Heart right ventricle (tissue), 16 donors: ENCODE data around the gene GASK1A. TPM values are rescaled to one million over a fixed set of nuclear protein-coding genes. Genes with fewer than 3 reads are reported as not detected.

Experiments
- ATAC-seq, 8 donors: fragments of 200-7000 bp; cut with Tn5 transposase; one replicate each; pipeline ENCODE4 v1.9.1; 2020; ENCODE audit warnings: mild to moderate bottlenecking in 8 of 8, moderate library complexity in 8 of 8, moderate number of reproducible peaks in 1 of 8
- DNase-seq, 2 donors: peaks; one replicate each; pipeline ENCODE4 v3.0.0-alpha.2; 2020
- H3K27ac ChIP-seq, 10 donors: fragments of 200-600 bp; sonication (generic) in 2 of 10; one replicate each; pipeline versions ENCODE4 v1.5.0 to v1.8.0; 2020 to 2022; ENCODE audit warnings: mild to moderate bottlenecking in 3 of 10
- H3K27me3 ChIP-seq, 7 donors: fragments of 200-600 bp; one replicate each; pipeline ENCODE4 v1.8.0; 2021 to 2022; ENCODE audit warnings: mild to moderate bottlenecking in 2 of 7
- H3K36me3 ChIP-seq, 9 donors: fragments of 200-600 bp; sonication (generic) in 1 of 9; one replicate each; pipeline versions ENCODE4 v1.5.0 to v1.8.0; 2020 to 2022; ENCODE audit warnings: mild to moderate bottlenecking in 2 of 9
- H3K4me1 ChIP-seq, 9 donors: fragments of 200-600 bp; sonication (generic) in 1 of 9; one replicate each; pipeline versions ENCODE4 v1.5.0 to v1.8.0; 2020 to 2022; ENCODE audit warnings: mild to moderate bottlenecking in 4 of 9
- H3K4me3 ChIP-seq, 10 donors: fragments of 200-600 bp; sonication (generic) in 2 of 10; one replicate each; pipeline versions ENCODE4 v1.5.0 to v1.8.0; 2020 to 2022; ENCODE audit warnings: mild to moderate bottlenecking in 7 of 10, moderate library complexity in 2 of 10
- H3K9me3 ChIP-seq, 11 donors: fragments of 200-600 bp in 10 of 11; sonication (generic) in 2 of 11; one replicate each; pipeline versions ENCODE4 v1.5.0 to v1.8.0; 2013 to 2022; ENCODE audit warnings: mild to moderate bottlenecking in 2 of 11, control low read depth in 1 of 11, moderate library complexity in 1 of 11
- WGBS, 2 donors: extraction: QIAGEN DNeasy Blood & Tissue Kit; methylation state at CpG; one replicate each; pipeline ENCODE4 v1.1.7; 2013; ENCODE audit warnings: inconsistent platforms in 1 of 2; 5-methylcytosine and 5-hydroxymethylcytosine counted together
- intact Hi-C, 10 donors: fragments of 100-400 bp; cut with DNase I; formaldehyde crosslinking; loops; one replicate each; pipeline versions ENCODE4 v1.11.1 to v1.14.2; 2022
- polyA plus RNA-seq, 2 donors: library from polyadenylated mRNA; stranded (reverse); fragments of 200-250 nt; gene quantifications; one replicate each; pipeline ENCODE4 v1.2.3, GENCODE V29; 2013
- total RNA-seq, 10 donors: library from RNA; stranded (reverse); fragmentation: NEBNext Ultra II Directional in 3 of 10; extraction: Animal tissue kit (Norgen Biotek cat#: 25700) in 3 of 10; gene quantifications; one replicate each; pipeline versions ENCODE4 v1.2.1 to v1.2.4, GENCODE V29; 2021 to 2023
- TF ChIP-seq, protein P1 (sequence below), 9 donors: fragments of 200-600 bp; sonication (generic) in 2 of 9; IDR thresholded peaks; one replicate each; pipeline versions ENCODE4 v1.5.0 to v1.8.0; 2021 to 2022; ENCODE audit warnings: antibody characterized with exemption in 9 of 9, mild to moderate bottlenecking in 5 of 9, moderate library complexity in 1 of 9
- donor health status: Arrhythmogenic right ventricular cardiomyopathy.
- donor health status: ischemic (EF 13 %, LVEDD 7.1; RV severe dilation, severe dysfunction).
- donor health status: healthy with polysubstance abuse.
- donor health status: DM: no; HTN: yes; CAD: no.
- donor health status: DM: no; HTN: no; CAD: no.
- donor health status: ischemic (EF 25% LVEDD 6.9; RV normal size, moderate dysfunction).
- donor health status: ischemic (EF 25% LVEDD 5.7; RV mildly dilated, moderate dysfunction).
- donor health status: healthy.
- donor health status: DM: yes; HTN: yes; CAD: no.
- donor health status: Ischemic cardiomyopathy.
- donor health status: ischemic (EF 35%, LVEDD 5.7; RV mildly dilated, moderate dysfunction).
- donor health status: nonischemic (EF 11% LVEDD 7.7; RV severe dilation, severe dysfunction).
- donor health status: DM: yes; HTN: yes; CAD: no.
- donor health status: PGD.
- donor health status: ischemic (EF 29% LVEDD 5.4; RV normal size, mild dysfunction).
- donor health status: nonischemic (EF 23%, LVEDD 6.1; RV moderate dilation, normal function).

Gene GASK1A
- total and polyA plus RNA-seq, 12 donors: 0.28 to 1.5 (median 0.58) TPM

DNA sequence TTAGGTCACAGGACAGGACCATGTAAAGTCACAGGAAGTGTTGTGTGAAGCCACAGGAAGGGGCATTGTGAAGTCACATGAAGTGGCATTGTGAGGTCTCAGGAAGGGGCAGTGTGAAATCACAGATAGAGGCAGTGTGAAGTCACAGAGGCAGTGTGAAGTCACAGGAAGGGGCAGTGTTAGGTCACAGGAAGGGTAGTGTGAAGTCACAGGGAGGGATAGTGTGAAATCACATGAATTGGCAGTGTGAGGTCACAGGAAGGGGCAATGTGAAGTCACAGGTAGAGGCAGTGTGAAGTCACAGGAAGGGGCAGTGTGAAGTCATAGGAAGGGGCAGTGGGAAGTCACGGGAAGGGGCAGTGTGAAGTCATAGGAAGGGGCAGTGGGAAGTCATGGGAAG lies 37.9 kb downstream of the GASK1A start:
- no peaks in the 10 kb centered on the region for H3K4me1 ChIP-seq
- 91 to 92% methylated on average over 1 of the region's 1 CpG for WGBS, 2 donors
- intact Hi-C loops: no loop called here

DNA sequence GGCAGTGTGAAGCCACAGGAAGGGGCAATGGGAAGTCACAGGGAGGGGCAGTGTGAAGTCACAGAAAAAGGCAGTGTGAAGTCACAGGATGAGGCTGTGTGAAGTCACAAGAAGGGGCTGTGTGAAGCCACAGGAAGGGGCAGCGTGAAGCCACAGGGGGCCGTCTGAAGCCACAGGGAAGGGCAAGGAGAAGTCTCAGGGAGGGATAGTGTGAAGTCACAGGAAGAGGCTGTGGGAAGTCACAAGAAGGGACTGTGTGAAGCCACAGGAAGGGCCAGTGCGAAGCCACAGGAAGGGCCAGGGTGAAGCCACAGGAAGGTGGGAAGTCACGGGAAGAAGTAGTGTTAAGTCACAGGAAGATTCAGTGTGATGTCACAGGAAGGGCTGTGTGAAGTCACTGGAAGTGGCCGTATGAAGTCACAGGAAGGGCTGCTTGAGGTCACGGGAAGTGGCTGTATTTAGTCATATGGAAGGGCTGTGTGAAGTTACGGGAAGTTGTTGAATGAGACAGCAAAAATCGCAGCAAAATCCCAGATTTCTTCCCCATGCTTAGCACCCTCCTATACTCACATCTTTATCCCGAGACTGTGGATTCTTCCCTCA lies 38.6 kb downstream of the GASK1A start:
- Histone ChIP-seq H3K4me1 (peaks cover 0 to 2% (median 0%) of the 10 kb centered on the region in 9 donors), H3K27me3 (no peaks in the 10 kb centered on the region), H3K9me3 (peaks cover 0 to 52% (median 0%) of the 10 kb centered on the region in 11 donors), H3K27ac (no peak overlapping the region), H3K36me3 (no peaks in the 10 kb centered on the region), H3K4me3 (no peak overlapping the region)
- DNase-seq (no peak), ATAC-seq (no peak)
- TF ChIP-seq, protein P1, sequence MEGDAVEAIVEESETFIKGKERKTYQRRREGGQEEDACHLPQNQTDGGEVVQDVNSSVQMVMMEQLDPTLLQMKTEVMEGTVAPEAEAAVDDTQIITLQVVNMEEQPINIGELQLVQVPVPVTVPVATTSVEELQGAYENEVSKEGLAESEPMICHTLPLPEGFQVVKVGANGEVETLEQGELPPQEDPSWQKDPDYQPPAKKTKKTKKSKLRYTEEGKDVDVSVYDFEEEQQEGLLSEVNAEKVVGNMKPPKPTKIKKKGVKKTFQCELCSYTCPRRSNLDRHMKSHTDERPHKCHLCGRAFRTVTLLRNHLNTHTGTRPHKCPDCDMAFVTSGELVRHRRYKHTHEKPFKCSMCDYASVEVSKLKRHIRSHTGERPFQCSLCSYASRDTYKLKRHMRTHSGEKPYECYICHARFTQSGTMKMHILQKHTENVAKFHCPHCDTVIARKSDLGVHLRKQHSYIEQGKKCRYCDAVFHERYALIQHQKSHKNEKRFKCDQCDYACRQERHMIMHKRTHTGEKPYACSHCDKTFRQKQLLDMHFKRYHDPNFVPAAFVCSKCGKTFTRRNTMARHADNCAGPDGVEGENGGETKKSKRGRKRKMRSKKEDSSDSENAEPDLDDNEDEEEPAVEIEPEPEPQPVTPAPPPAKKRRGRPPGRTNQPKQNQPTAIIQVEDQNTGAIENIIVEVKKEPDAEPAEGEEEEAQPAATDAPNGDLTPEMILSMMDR (IDR thresholded peaks at IDR 0.05): no peak
- intact Hi-C loops: no loop called here
- 85 to 91% methylated on average over 9 of the region's 9 CpGs for WGBS, 2 donors

More for the DNA sequence above, 37.9 kb downstream of the GASK1A start:
- Histone ChIP-seq H3K27me3 (no peaks in the 10 kb centered on the region), H3K27ac (no peak overlapping the region), H3K4me3 (no peak overlapping the region), H3K36me3 (no peaks in the 10 kb centered on the region), H3K9me3 (peaks cover 0 to 54% (median 0%) of the 10 kb centered on the region in 11 donors)
- TF ChIP-seq, protein P1 (IDR thresholded peaks at IDR 0.05): no peak
- no peak for DNase-seq
- no peak for ATAC-seq

DNA sequence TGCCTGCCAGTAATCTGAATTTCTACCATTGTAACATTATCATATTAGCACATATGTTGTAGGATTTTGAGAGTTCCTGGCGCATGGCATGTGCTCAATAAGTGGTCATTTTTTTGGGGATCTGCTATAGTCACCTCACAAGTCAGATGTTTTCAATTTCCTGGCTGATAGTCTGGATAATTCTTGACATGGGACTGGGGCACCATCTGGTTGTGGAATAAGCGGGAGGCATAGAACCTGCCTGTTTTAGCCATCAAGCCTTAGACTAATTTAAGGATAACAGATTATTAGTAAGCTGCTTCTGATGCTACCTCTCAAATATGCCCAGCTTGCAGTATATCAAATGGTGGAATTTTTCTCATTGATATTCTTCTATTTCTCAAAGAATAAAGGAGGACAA lies 39.1 kb downstream of the GASK1A start:
- no peak for ATAC-seq
- Histone ChIP-seq H3K36me3 (no peaks in the 10 kb centered on the region), H3K4me3 (no peak overlapping the region), H3K27me3 (no peaks in the 10 kb centered on the region), H3K27ac (no peak overlapping the region), H3K4me1 (peaks cover 0 to 7% (median 0%) of the 10 kb centered on the region in 9 donors), H3K9me3 (peaks cover 0 to 47% (median 0%) of the 10 kb centered on the region in 11 donors)
- WGBS, 2 donors: 96 to 98% methylated on average over 2 of the region's 2 CpGs
- intact Hi-C loops: no loop called here
- no peak for DNase-seq
- TF ChIP-seq, protein P1 (IDR thresholded peaks at IDR 0.05): no peak

DNA sequence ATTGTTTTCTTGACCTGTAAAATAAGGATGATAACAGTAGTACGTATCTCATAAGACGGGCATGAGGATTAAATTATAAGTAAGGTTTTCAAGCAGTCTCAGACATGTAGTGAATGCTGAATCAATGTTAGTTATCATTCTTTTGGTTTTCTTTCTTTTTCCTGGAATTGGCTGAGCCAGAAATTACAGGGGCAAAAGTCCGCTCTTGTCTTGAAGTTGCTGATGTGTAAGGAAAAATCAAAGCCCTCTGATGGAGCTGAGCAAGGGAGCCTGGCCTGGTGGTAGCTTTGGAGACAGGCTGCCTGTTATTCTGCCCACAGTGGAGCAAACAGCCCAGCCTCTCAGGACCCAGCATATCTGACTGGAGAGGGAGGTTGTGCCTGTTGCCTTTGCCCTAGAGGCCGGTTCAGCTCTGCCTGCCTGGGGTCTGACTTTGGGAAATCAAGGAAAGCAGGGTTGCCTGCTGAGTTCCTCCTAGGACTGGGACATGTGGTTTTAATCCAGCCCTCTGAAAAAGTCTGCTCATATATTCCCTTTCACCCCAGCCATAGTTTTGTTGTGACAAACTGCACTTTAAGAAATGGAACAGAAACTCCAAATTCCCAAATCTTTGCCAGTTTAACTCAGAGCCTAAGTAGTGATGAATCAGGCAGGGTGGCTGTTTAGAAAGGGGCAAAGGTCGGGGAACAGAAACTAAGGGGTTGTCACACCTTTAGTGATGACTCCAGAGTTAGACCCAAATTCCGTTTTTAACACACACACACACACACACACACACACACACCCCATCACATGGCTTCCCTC lies 40.1 kb downstream of the GASK1A start:
- TF ChIP-seq, protein P1 (IDR thresholded peaks at IDR 0.05): no peak
- Histone ChIP-seq H3K4me3 (no peak overlapping the region), H3K9me3 (peaks cover 0 to 37% (median 0%) of the 10 kb centered on the region in 11 donors), H3K27me3 (no peaks in the 10 kb centered on the region), H3K36me3 (no peaks in the 10 kb centered on the region), H3K27ac (no peak overlapping the region), H3K4me1 (peaks cover 0 to 12% (median 0%) of the 10 kb centered on the region in 9 donors)
- ATAC-seq (no peak), DNase-seq (no peak)
- intact Hi-C loops: no loop called here
- 80 to 87% methylated on average over 6 of the region's 6 CpGs for WGBS, 2 donors
